Calu3 (cell line): Measurements from ENCODE around the gene ITGA6. TPM values are rescaled to one million over a fixed set of nuclear protein-coding genes. Genes with fewer than 3 reads are reported as not detected.

Experiments
- BruUV-seq: library from RNA; stranded (reverse); fragments of 400-500 nt; replicated peaks from 2 replicates; lab custom pipeline; 2021; lab: Mats Ljungman, UMichigan
- CTCF ChIA-PET: fragments of 300-600 bp; sonication (Branson Sonifier 250); formaldehyde crosslinking; loops from one replicate; lab custom pipeline; 2022; ENCODE audit warnings: antibody characterized with exemption; lab: Charles Lee
- DNase-seq: peaks from one replicate; pipeline ENCODE4 v3.0.0; 2022
- H3K27ac Mint-ChIP-seq: one replicate; pipeline ENCODE4 v1.8.0; 2022; ENCODE audit warnings: mixed read lengths; ENCODE audit not compliant: unreplicated experiment
- H3K27me3 Mint-ChIP-seq: one replicate; pipeline ENCODE4 v1.8.0; 2022; ENCODE audit warnings: mixed read lengths; ENCODE audit not compliant: unreplicated experiment
- H3K36me3 Mint-ChIP-seq: one replicate; pipeline ENCODE4 v1.8.0; 2022; ENCODE audit warnings: mild to moderate bottlenecking, moderate library complexity, mixed read lengths; ENCODE audit not compliant: insufficient read depth, unreplicated experiment
- H3K4me1 Mint-ChIP-seq: one replicate; pipeline ENCODE4 v1.8.0; 2022; ENCODE audit warnings: mild to moderate bottlenecking, low read depth, mixed read lengths; ENCODE audit not compliant: unreplicated experiment
- H3K4me3 Mint-ChIP-seq: one replicate; pipeline ENCODE4 v1.8.0; 2022; ENCODE audit warnings: mild to moderate bottlenecking, low read depth, moderate library complexity, mixed read lengths; ENCODE audit not compliant: unreplicated experiment
- H3K9me3 Mint-ChIP-seq: one replicate; pipeline ENCODE4 v1.8.0; 2022; ENCODE audit warnings: low read depth, mixed read lengths; ENCODE audit not compliant: unreplicated experiment
- intact Hi-C: fragments of 100-400 bp; cut with micrococcal nuclease; formaldehyde crosslinking; loops from one replicate; pipeline ENCODE4 v1.10.0; 2022; ENCODE audit not compliant: unreplicated experiment
- total RNA-seq: library from RNA; stranded (reverse); gene quantifications from 2 replicates; pipeline ENCODE4 v1.2.3, GENCODE V29; 2022
- TF ChIP-seq, protein P1 (sequence below): fragments of 200-600 bp; IDR thresholded peaks from one replicate; pipeline ENCODE4 v1.8.0; 2022; ENCODE audit warnings: antibody characterized with exemption; ENCODE audit not compliant: unreplicated experiment

Gene ITGA6
- total RNA-seq, 1 experiment from 2014 or later: 270 TPM

- H3K36me3 Mint-ChIP-seq: no peaks in the 10 kb centered on the region
- CTCF ChIA-PET: interaction anchor here (0.6 to 0.7 kb wide), 2 partner anchors 43 to 172 kb away, joined by 3 to 4 read pairs; no protein-coding TSS in a partner anchor
Measured at GRCh38 chr2:172398440-172398839, 28.9 kb upstream of the ITGA6 start.

DNA sequence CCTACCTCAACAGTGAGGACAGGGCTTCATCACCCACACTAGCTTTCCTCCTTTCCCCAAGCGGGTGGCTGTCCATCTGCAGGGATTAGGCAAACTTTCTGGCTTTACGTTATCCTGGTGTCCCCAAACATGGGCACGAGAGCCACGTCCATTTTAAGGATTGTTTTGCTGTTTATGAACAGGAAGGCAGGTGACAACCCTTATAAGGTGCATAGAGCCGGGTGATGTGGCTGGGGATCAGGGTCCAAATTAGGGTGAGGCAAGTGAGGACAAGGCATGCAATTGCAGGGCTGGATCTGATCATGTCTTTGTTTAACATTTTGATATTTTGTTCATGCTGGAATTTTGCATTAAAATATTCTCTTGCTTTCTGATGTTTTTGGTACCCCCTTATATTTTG, 27.6 kb upstream of the ITGA6 start:
- H3K9me3 Mint-ChIP-seq: no peaks in the 10 kb centered on the region
- TF ChIP-seq, protein P1, sequence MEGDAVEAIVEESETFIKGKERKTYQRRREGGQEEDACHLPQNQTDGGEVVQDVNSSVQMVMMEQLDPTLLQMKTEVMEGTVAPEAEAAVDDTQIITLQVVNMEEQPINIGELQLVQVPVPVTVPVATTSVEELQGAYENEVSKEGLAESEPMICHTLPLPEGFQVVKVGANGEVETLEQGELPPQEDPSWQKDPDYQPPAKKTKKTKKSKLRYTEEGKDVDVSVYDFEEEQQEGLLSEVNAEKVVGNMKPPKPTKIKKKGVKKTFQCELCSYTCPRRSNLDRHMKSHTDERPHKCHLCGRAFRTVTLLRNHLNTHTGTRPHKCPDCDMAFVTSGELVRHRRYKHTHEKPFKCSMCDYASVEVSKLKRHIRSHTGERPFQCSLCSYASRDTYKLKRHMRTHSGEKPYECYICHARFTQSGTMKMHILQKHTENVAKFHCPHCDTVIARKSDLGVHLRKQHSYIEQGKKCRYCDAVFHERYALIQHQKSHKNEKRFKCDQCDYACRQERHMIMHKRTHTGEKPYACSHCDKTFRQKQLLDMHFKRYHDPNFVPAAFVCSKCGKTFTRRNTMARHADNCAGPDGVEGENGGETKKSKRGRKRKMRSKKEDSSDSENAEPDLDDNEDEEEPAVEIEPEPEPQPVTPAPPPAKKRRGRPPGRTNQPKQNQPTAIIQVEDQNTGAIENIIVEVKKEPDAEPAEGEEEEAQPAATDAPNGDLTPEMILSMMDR: no peak
- H3K36me3 Mint-ChIP-seq: no peaks in the 10 kb centered on the region
- BruUV-seq: no TSS peak
- CTCF ChIA-PET: interaction anchor here (1.3 kb wide), 1 partner anchor 60 kb away, joined by 3 read pairs; no protein-coding TSS in a partner anchor
- H3K4me3 Mint-ChIP-seq: no peak overlapping the region
- intact Hi-C loops: no loop called here
- H3K4me1 Mint-ChIP-seq: no peaks in the 10 kb centered on the region
- no peak overlapping the region for H3K27ac Mint-ChIP-seq
- no peaks in the 10 kb centered on the region for H3K27me3 Mint-ChIP-seq
- DNase-seq: no peak

More at GRCh38 chr2:172398440-172398839, 28.9 kb upstream of the ITGA6 start:
- BruUV-seq: no TSS peak
- Mint-ChIP-seq H3K27ac (no peak overlapping the region), H3K4me1 (no peaks in the 10 kb centered on the region), H3K4me3 (no peak overlapping the region), H3K27me3 (no peaks in the 10 kb centered on the region), H3K9me3 (no peaks in the 10 kb centered on the region)
- DNase-seq: no peak
- intact Hi-C loops: no loop called here
- TF ChIP-seq, protein P1: no peak

DNA sequence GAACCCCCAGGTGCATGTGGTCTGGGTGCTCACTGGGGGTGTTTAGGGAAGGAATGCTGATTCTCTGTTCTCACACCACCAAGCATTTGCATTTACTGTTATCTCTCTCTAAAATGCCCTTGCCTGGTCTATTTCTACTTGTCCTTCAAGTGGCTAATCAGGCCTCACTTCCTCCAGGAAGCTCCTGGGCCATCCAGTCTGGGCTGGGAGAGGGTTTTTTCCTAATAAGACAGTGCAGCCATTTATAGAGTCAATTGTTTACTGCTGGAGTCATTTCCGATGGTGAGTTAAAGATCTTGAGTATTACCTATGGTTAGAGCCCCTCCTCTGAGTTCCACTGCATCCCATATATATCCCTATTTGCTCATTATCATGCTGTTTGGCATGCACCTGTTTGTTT, 25.2 kb upstream of the ITGA6 start:
- BruUV-seq: no TSS peak
- no peak for DNase-seq
- TF ChIP-seq, protein P1: no peak
- intact Hi-C loops: no loop called here
- CTCF ChIA-PET: no interaction called here
- no peaks in the 10 kb centered on the region for H3K9me3 Mint-ChIP-seq
- no peak overlapping the region for H3K4me3 Mint-ChIP-seq
- H3K27me3 Mint-ChIP-seq: no peaks in the 10 kb centered on the region
- H3K4me1 Mint-ChIP-seq: no peaks in the 10 kb centered on the region
- H3K36me3 Mint-ChIP-seq: no peaks in the 10 kb centered on the region
- no peak overlapping the region for H3K27ac Mint-ChIP-seq

DNA sequence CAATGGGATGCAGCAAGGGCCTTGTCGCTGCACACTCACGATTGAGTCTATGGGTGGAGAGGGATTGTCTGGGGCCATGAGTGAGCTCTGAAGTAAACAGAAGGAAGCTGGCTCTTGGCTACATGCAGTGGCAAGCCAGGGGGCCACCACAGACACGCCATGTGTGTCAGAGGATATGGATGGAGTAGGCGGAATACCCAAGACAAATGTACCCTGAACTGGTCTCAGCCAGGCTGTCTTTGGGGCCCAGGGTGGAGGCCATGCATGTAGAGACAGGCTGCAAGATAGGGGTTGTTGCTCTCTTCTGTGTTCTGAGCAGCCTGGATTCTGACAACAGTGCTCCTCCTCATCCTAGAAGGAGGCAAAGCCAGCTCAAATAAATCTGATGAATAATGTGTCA, 24.0 kb upstream of the ITGA6 start:
- Mint-ChIP-seq H3K27ac (no peak overlapping the region), H3K4me3 (no peak overlapping the region), H3K4me1 (no peaks in the 10 kb centered on the region), H3K27me3 (no peaks in the 10 kb centered on the region), H3K36me3 (no peaks in the 10 kb centered on the region), H3K9me3 (no peaks in the 10 kb centered on the region)
- no peak for DNase-seq
- TF ChIP-seq, protein P1: no peak
- no TSS peak for BruUV-seq
- CTCF ChIA-PET: interaction anchor here (0.9 kb wide), 1 partner anchor 10 kb away, joined by 3 read pairs; no protein-coding TSS in a partner anchor
- intact Hi-C loops: no loop called here
